Cardiac muscle cell (in vitro differentiated cells and primary cell): Measurements from ENCODE around the gene CHPF. TPM values are rescaled to one million over a fixed set of nuclear protein-coding genes. Genes with fewer than 3 reads are reported as not detected.

Experiments used
- DNase-seq, 2 donors: peaks; one replicate each; pipeline versions ENCODE4 v3.0.0 to v3.0.0-alpha.2; 2010 to 2017; ENCODE audit warnings: low read depth in 1 of 2, low spot score in 1 of 2
- H3K27ac ChIP-seq: fragments of 200-600 bp; sonication (generic); 2 replicates; pipeline ENCODE4 v1.5.1; 2016
- H3K27me3 ChIP-seq: fragments of 200-600 bp; sonication (generic); 2 replicates; pipeline ENCODE4 v1.6.0; 2016; ENCODE audit warnings: control low read depth
- H3K36me3 ChIP-seq: fragments of 200-600 bp; sonication (generic); 2 replicates; pipeline ENCODE4 v1.5.1; 2016; ENCODE audit warnings: control low read depth
- H3K4me1 ChIP-seq: fragments of 200-600 bp; sonication (generic); 2 replicates; pipeline ENCODE4 v1.8.1; 2017; ENCODE audit warnings: low read depth, mild to moderate bottlenecking, mixed run types
- H3K4me3 ChIP-seq: fragments of 200-600 bp; sonication (generic); 2 replicates; pipeline ENCODE4 v1.5.1; 2016; ENCODE audit warnings: mild to moderate bottlenecking
- H3K9me3 ChIP-seq: fragments of 200-600 bp; sonication (generic); 2 replicates; pipeline ENCODE4 v1.5.1; 2017; ENCODE audit warnings: low read depth, mild to moderate bottlenecking, control low read depth
- CTCF ChIP-seq: IDR thresholded peaks from 2 replicates; pipeline ENCODE4 v1.5.1; 2012; ENCODE audit warnings: low read depth, mild to moderate bottlenecking, low read length
- polyA plus RNA-seq: library from polyadenylated mRNA; unstranded; fragments of >200 nt; fragmentation: Nextera tagmentation; extraction: Ambion mirVana; gene quantifications from 2 replicates; pipeline ENCODE4 v1.2.1, GENCODE V29; 2016
- total RNA-seq: library from RNA; depleted of rRNA; stranded (reverse); fragments of >200 nt; gene quantifications from 2 replicates; pipeline ENCODE4 v1.2.3, GENCODE V29; 2016

Gene CHPF
- total and polyA plus RNA-seq, 2 experiments from 2014 or later, result 208 to 301 TPM

GRCh38 chr2:219514196-219514761 is 29.3 kb downstream of the CHPF start, which contains the start of gene ASIC4:
TSS of gene ASIC4 (plus strand) at chr2:219514482. CDS start at chr2:219514725, 243 bp downstream.
- peaks cover 59% of the 10 kb centered on the region for H3K4me1 ChIP-seq
- TF ChIP-seq CTCF, result no peak
- H3K27ac ChIP-seq, result peak within 1 kb of the TSS; percentile 38
- H3K4me3 ChIP-seq, result peak within 1 kb of the TSS; percentile 11
- DNase-seq, result peak; percentile 21 to 62
- no peaks in the 10 kb centered on the region for H3K36me3 ChIP-seq
- H3K27me3 ChIP-seq, result no peaks in the 10 kb centered on the region
- no peaks in the 10 kb centered on the region for H3K9me3 ChIP-seq

- Histone ChIP-seq H3K9me3 (no peaks in the 10 kb centered on the region), H3K4me1 (peaks cover 62% of the 10 kb centered on the region), H3K36me3 (no peaks in the 10 kb centered on the region), H3K27me3 (no peaks in the 10 kb centered on the region), H3K4me3 (no peak overlapping the region), H3K27ac (peak overlapping the region; percentile 38)
- no peak for TF ChIP-seq CTCF
- no peak for DNase-seq
Observed at GRCh38 chr2:219513787-219514186, 29.8 kb downstream of the CHPF start.

- Histone ChIP-seq H3K27me3 (no peaks in the 10 kb centered on the region), H3K9me3 (no peaks in the 10 kb centered on the region), H3K4me1 (peaks cover 61% of the 10 kb centered on the region), H3K27ac (no peak overlapping the region), H3K4me3 (no peak overlapping the region), H3K36me3 (no peaks in the 10 kb centered on the region)
- no peak for TF ChIP-seq CTCF
- no peak for DNase-seq
Observed at GRCh38 chr2:219512524-219513216, 30.9 kb downstream of the CHPF start.

- H3K36me3 ChIP-seq, result no peaks in the 10 kb centered on the region
- H3K9me3 ChIP-seq, result no peaks in the 10 kb centered on the region
- H3K4me1 ChIP-seq, result peaks cover 55% of the 10 kb centered on the region
- no peaks in the 10 kb centered on the region for H3K27me3 ChIP-seq
- TF ChIP-seq CTCF, result no peak
- H3K4me3 ChIP-seq, result no peak overlapping the region
- no peak overlapping the region for H3K27ac ChIP-seq
- DNase-seq, result peak in 1 of 2 donors; percentile 25
Observed at GRCh38 chr2:219511547-219512325, 31.9 kb downstream of the CHPF start.

- no peaks in the 10 kb centered on the region for H3K9me3 ChIP-seq
- no peaks in the 10 kb centered on the region for H3K36me3 ChIP-seq
- H3K27me3 ChIP-seq, result no peaks in the 10 kb centered on the region
- peak overlapping the region; percentile 8 for H3K27ac ChIP-seq
- no peak for DNase-seq
- peaks cover 55% of the 10 kb centered on the region for H3K4me1 ChIP-seq
- H3K4me3 ChIP-seq, result no peak overlapping the region
- TF ChIP-seq CTCF, result no peak
Observed at GRCh38 chr2:219510512-219511135, 33.0 kb downstream of the CHPF start.
